Stimulated activated naive CD8-positive, alpha-beta T cell treated with anti-CD3 and anti-CD28 coated beads, Interleukin-15, Interleukin-2, amounts not matched to agents 100 U/mL and 50 U/mL, for 24 hours (primary cell): Measurements from ENCODE around the gene CBLN1.

Experiments used
- ATAC-seq: fragments of 150-1000 bp; cut with Tn5 transposase; one replicate; pipeline ENCODE4 v1.10.0; 2021
- DNase-seq: peaks from one replicate; pipeline ENCODE4 v3.0.0; 2021

The CBLN1 gene

GRCh38 chr16:49281480-49281842, at the start of gene CBLN1:
TSS of gene CBLN1 (minus strand) at chr16:49281838. CDS start at chr16:49281465, 373 bp downstream.
- DNase-seq (no peak), ATAC-seq (peak; percentile 15)

DNA sequence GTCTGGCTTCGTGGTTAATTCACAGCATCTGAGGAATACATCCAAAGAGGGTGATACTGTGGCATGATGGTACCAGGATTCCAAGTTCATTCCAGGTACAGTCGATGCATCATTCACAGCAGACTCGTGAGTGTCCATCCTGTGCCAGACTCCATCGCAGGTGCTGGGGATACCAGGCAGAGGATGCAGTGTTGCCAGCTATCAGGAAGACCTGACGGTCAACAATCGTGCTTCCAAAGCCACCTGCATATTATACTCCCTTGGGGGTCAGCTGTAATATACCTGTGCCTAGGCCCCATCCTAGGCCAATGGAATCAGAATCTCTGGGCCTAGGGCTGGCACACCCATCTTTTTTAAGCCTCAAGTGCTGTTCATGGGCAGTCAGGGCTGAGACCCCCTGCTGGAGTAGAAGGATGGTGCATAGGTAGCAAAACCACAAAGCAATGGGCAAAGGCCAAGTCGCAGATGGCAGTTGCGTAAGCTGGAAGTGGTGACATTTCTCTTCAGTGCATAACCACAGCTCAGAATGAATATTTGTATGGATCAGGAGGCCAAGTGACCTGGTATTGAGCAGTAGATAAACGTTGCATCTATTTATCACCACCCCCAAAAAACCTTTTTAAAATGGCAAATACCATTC, 49.0 kb upstream of the CBLN1 start:
- DNase-seq: no peak
- ATAC-seq: no peak

DNA sequence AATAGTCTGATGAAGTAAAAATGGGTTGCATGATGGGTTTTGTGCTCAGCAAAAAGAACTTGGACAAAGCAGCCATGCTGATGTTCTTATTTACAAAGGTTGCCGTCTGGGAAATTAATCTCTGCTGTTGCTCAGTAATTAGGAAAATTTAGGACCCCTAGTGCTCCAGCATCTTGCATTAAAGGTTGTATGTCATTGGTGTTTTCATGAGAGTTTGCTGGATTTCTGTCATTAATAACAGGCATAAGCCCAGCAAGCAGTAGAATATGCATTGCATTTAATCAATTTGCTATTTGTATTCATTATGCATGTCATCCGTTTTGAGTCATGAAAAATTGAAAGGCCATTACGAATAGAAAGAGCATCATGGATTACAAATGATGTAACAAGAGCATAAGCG, 46.7 kb upstream of the CBLN1 start:
- DNase-seq (no peak), ATAC-seq (no peak)

DNA sequence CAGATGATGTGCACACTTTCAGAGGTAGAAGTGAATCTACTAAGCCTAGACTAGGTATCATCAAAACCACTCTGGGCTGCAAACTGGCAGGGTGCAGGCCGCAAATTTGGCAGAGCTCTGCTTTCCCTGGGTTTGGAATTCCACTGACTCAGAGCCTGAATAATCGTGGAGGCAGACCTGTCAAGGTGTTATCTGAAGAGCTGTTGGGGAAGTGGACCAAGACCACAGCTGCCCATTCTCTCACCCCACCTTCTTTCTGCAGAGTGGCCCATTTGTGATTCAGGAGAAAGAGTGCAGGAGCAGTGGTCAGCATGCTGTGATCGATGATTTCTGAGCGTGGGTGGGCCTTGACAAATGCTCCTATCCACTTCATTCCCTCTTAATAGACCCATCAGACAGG, 45.8 kb upstream of the CBLN1 start:
- DNase-seq (no peak), ATAC-seq (no peak)

- no peak for DNase-seq
- no peak for ATAC-seq
These were observed 43.1 kb upstream of the CBLN1 start for GRCh38 chr16:49324703-49325102.

DNA sequence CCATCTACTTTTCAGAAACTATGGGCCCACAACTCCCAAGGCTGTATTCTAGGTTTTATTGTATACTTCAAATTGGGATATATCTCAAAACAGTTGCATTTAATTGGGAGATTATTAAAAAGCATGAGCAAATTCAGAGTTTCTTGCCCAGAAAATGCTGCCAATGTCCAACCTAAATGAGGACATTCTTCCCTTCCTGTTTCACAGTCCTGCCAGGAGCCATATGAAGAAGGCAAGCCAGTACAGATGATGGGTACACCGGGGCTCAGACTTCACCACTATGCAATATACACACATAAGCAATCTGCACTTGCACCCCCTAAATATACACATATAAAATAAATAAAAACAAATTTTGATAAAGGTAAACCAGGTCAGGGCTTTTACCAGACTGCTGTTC, 34.0 kb upstream of the CBLN1 start:
- no peak for DNase-seq
- no peak for ATAC-seq

DNA sequence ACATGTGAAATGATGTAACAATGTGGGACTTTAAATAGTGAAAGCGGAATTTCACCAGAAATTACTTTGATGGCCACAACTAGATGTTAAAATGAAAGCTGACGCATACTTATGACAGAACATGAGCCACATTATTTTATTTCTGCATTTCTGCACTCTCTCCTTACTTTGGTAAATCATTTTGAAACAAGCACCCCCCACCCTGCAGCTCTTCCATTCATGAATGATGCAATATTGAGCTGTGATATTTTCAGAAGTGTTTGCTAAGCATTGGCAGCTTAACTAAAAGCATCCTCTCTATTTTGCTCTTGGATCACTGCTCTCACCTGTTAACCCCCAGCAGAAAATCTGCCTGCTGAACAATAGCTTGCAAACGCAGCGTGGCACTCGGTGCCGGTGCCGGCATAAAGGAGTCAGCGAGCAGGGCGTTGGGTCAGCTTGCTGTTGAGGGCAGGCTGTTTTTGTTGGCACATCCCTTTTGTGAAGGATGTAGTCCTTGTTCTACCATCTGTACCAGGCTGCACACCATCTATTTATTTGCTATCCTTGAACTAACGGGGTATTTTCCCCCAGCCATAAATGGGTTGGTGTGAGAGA, 30.8 kb upstream of the CBLN1 start:
- no peak for ATAC-seq
- DNase-seq: no peak

- ATAC-seq (no peak), DNase-seq (no peak)
These were observed 30.2 kb upstream of the CBLN1 start for GRCh38 chr16:49311823-49312222.

- no peak for ATAC-seq
- no peak for DNase-seq
These were observed 25.5 kb upstream of the CBLN1 start for GRCh38 chr16:49307176-49307575.

DNA sequence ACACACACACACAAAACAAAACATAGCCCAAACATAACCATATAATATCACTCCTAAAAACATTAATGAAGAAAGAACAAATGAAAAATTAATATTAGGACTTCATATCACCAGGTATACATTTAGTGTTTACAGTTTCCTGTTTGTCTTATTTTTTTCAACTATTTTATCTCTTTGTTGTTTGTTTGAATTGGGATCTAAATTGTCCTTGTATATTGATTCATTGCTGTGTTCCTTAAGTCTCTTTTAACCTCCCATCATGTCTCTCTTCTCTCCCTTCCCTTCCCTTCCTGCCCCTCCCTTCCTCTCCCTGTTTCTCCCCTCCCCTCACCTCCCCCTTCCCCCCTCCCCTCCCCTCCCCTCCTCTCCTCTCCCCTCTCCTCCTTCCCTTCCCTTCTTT, 23.8 kb upstream of the CBLN1 start:
- DNase-seq: no peak
- ATAC-seq: no peak

- DNase-seq (no peak), ATAC-seq (no peak)
These were observed 10.8 kb upstream of the CBLN1 start for GRCh38 chr16:49292413-49292812.

GRCh38 chr16:49287572-49287971, 5.9 kb upstream of the CBLN1 start:
- no peak for ATAC-seq
- DNase-seq: no peak

DNA sequence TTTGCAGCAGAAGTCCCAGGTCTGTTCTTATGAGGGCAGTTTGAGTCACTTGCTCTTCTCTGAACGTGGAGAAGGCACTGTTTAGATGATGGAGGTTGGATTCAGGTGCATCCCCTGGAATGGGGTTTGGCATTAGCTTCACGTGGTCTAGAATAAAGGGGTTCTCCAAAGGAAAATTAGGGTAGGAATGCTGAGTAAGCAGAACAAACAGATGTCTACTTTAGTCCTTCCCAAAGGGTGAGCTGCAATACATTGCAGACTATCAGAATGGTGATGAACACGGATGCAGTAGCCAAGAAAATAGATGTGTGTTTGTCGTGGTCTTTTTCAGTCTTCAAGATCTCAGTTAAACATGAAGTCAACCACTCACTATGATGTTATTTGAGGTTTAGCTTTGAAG, 3.3 kb upstream of the CBLN1 start:
- DNase-seq (no peak), ATAC-seq (no peak)

- DNase-seq (no peak), ATAC-seq (no peak)
These were observed 1.9 kb upstream of the CBLN1 start for GRCh38 chr16:49283376-49284049.

DNA sequence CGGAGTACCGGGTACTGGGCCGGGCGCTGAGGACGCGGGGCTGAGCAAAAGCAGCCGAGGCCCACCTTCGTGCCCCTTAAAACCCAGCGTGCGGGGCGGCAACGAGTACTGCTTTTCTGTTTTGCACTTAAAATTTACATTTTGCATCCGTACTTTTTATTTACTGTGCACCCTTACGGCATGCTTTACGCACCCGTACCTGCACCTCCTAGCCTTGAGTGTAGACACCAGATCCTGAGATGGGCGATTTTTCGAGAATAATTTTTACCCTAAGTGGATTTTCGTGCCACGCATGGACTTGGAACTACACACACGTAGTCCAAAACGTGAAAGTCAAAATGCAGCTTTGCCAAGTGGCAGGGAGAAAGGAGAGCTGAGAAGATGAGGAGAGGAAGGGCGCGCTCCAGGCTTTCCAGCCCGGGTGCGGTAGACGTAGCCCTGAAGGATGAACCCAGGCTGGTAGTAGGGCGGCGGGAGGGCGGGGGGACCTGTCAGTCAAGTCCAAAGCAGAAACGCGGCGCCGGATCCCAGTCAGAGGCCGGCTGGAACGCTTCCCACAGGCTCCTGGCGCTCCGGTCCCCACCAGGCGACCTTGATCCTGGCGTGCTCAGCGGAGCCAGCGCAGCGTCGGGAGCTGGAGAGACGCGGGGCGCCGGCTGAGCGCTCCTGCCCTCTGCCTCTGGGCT, 1.2 kb upstream of the CBLN1 start:
- DNase-seq (no peak), ATAC-seq (no peak)

DNA sequence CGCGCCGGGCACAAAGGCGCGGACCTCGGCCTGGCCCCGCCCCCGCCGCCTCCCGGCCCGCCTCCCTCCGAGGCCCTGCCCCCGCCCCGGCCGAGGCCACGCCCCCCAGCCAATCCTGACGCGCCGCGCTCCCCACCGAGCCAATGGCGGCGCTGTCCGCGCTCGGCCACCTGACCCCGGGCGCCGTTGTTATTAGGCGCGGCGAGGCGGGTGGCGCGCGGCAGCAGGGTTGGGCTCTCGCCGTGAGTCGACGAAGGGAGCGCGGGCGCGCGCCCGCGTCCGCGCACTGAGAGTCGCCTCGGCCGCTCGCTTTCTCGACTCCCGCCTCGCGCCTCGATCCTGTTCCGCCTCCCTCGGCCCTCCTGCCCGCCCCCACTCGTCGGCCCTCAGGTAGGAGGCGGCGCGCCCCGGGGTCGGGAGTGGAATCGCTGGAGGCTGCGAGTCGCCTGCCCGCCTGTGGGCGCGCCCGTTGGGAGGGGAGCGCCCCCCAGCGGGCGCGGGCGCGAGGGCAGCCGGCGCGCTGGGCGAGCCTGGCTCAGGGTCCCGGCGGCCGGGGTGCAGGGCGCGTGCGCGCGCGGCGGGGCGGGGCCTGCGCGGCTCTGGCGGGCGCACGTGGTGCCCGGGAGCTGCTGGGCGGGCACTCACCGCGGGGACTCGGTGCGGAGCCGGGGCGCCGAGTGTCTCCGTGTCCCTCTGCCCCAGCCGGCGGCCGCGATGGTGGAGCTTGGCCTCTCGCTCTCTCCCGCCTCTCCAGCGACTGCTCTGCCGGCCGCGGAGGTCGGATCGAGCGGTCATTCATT, 405 bp upstream of the CBLN1 start:
- peak; percentile 80 for DNase-seq
- peak; percentile 81 for ATAC-seq

GRCh38 chr16:49280841-49281371, 732 bp downstream of the CBLN1 start:
- no peak for ATAC-seq
- no peak for DNase-seq

DNA sequence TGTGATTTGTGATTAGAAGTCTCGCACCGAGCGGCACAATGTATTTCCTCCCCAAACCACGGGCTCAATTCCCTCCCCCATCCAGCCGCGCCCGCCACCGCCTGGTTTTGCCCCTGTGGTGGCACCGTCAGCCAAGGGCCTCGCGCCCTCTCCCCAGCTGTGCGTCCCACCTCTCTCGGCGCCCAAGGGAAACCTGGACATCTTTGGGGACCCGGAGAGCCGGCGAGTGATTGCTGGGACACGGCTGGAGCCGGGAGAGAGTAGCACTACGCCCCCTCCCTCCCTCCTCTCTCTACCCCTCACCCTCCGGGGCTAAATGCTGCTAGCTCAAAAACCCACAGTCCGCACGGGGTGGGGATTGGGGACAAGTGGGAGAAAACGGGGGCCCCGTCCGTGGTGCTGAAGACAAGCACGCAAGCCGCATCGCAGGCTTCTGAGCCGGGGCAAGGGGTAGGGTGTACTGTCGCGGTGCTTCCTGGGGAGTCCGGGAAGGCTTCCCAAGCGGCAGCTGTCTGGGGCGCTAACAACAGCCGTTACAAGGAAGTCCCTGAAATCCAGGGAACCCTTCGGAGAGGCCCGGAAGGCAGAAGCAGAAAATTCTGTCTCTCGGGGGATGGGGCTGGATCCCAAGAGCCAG, 1.4 kb downstream of the CBLN1 start:
- ATAC-seq: no peak
- DNase-seq: no peak

DNA sequence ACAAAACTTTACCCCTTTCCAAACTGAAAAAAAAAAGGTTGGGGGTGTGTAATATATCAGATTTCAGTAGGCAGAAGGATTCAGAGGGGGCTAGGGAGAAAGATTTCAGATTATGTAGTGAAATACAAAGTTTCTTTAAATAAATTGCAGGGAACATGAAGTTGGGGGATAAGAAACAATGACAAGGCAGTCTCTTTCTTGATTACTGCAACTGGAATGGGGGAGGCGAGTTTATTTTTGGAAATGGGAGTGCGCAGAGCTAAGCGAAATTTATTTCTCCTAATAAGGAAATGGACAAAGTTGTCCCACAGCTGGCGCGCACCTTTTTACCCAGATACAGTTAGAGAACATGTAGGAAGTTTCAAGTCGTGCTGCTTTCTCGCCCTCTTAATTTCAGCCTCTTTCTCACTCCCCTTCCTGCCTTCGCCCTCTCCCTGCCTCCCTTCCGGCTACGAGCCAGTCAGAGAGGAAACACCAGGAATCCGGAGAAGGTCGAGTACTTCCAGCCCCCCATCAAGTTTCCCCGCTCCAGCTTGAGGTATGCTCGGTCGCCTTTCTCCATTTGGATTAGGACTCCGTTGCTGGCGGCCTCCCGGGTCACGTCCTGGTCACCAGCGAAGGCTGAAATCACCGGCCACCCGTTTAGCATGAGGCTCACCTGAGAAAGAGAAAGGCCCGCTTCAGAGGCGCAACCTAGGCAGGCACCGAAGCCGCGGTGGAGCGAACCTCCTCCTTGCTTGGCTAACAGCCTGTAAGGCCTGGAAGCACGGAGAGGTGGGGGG, 2.5 kb downstream of the CBLN1 start:
- no peak for ATAC-seq

DNA sequence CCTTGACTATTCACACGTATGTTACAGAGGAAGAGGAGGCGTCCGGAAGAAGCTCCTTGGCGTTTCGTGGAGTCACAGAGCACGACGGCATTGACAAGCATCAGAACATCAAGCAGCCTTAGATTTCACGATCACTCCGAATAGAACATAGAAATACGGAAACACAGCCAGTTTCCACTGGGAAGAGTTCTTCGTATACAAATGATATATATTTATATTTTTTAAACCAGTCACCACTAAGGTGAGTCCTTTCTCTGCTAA, 3.1 kb downstream of the CBLN1 start:
- DNase-seq (no peak), ATAC-seq (no peak)

More for the DNA sequence above, 2.5 kb downstream of the CBLN1 start:
- no peak for DNase-seq
